OCI-LY1 (cell line): ENCODE measurements around the gene HOXD10.

Experiments used
- EZH2 ChIP-seq: fragments of 200-600 bp; sonication (generic), shearing (Covaris generic); IDR thresholded peaks from 2 replicates; pipeline ENCODE4 v1.8.0; 2017; ENCODE audit warnings: borderline replicate concordance, mixed run types, mild to moderate bottlenecking, antibody characterized with exemption, low read length, moderate library complexity, mixed read lengths
- TF ChIP-seq, protein P1 (sequence below): fragments of 200-600 bp; sonication (generic), shearing (Covaris generic); IDR thresholded peaks from 2 replicates; pipeline ENCODE4 v1.5.1; 2017; ENCODE audit warnings: mild to moderate bottlenecking, antibody characterized with exemption, low read length, moderate library complexity, mixed read lengths

DNA sequence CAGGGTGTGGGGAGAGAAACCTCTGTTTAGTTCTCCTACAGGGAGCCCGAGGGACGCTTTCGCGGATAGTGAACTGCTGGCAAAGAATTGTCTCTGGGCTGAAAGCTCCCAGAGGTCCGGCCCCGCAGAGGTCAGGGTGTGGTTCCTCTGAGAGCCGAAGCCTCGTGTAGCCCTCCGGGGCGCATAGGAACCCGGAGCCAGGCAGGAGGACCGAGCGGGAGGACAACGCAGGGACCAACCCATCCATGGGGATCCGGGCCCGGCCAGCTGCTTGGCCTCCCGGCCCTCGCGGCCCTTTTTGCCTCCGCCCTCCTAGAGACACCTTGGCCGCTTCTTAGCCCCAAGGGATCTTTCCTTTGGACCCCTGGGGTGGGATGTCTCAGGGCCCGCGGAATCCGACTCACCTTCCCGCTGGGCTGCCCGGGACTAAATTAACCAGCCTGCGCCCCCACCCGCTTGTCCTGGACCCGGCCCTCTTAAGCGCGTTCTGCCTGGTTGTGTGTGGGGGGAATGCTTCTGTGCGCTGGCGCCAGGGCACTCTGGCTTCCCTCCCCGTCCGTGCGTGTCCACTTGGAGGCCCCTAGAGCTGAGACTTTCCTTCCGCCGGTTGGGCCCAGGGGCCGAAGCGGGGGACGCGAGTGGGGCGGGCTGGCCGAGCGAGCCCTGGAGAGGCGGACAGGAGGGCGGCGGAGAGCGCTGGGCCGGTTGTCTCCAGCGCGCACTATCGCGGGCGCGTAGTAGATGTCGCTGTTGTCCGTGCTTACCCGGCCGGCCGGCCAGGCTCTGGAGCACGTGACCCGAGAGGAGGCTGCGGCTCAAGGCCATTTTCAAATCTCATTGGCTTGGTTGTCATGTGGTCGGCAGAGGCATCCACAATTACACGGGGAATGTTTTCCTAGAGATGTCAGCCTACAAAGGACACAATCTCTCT lies at the start of gene HOXD10:
- TF ChIP-seq, protein P1, sequence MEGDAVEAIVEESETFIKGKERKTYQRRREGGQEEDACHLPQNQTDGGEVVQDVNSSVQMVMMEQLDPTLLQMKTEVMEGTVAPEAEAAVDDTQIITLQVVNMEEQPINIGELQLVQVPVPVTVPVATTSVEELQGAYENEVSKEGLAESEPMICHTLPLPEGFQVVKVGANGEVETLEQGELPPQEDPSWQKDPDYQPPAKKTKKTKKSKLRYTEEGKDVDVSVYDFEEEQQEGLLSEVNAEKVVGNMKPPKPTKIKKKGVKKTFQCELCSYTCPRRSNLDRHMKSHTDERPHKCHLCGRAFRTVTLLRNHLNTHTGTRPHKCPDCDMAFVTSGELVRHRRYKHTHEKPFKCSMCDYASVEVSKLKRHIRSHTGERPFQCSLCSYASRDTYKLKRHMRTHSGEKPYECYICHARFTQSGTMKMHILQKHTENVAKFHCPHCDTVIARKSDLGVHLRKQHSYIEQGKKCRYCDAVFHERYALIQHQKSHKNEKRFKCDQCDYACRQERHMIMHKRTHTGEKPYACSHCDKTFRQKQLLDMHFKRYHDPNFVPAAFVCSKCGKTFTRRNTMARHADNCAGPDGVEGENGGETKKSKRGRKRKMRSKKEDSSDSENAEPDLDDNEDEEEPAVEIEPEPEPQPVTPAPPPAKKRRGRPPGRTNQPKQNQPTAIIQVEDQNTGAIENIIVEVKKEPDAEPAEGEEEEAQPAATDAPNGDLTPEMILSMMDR: no peak
- no peak for TF ChIP-seq EZH2
